HUES48 (cell line): Measurements from ENCODE around the gene GPR171.

Experiments
- H3K27ac ChIP-seq: one replicate; pipeline ENCODE4 v1.7.0; 2013; ENCODE audit warnings: low read depth, low read length, inconsistent platforms
- H3K27me3 ChIP-seq: 2 replicates; pipeline ENCODE4 v1.6.1; 2013; ENCODE audit warnings: mild to moderate bottlenecking, low read length; ENCODE audit not compliant: control insufficient read depth, insufficient read depth
- H3K36me3 ChIP-seq: 2 replicates; pipeline ENCODE4 v1.6.1; 2013; ENCODE audit warnings: low read length; ENCODE audit not compliant: control insufficient read depth, insufficient read depth
- H3K4me1 ChIP-seq: 2 replicates; pipeline ENCODE4 v1.6.1; 2013; ENCODE audit warnings: mild to moderate bottlenecking, low read length; ENCODE audit not compliant: control insufficient read depth, insufficient read depth
- H3K4me3 ChIP-seq: 2 replicates; pipeline ENCODE4 v1.5.1; 2013; ENCODE audit warnings: mild to moderate bottlenecking, low read depth, low read length
- H3K9ac ChIP-seq: 2 replicates; pipeline ENCODE4 v1.6.1; 2013; ENCODE audit warnings: mild to moderate bottlenecking, low read depth, low read length, moderate library complexity
- H3K9me3 ChIP-seq: 2 replicates; pipeline ENCODE4 v1.6.1; 2013; ENCODE audit warnings: low read length; ENCODE audit not compliant: control insufficient read depth, insufficient read depth

Gene GPR171

GRCh38 chr3:151197981-151198767 is 4.8 kb downstream of the GPR171 start:
- H3K4me1 ChIP-seq: no peaks in the 10 kb centered on the region
- no peaks in the 10 kb centered on the region for H3K9me3 ChIP-seq
- no peak overlapping the region for H3K4me3 ChIP-seq
- H3K36me3 ChIP-seq: peaks cover 19% of the 10 kb centered on the region
- no peaks in the 10 kb centered on the region for H3K27me3 ChIP-seq
- no peak overlapping the region for H3K27ac ChIP-seq
- no peak overlapping the region for H3K9ac ChIP-seq

- Histone ChIP-seq H3K9ac (no peak overlapping the region), H3K36me3 (peaks cover 19% of the 10 kb centered on the region), H3K4me1 (no peaks in the 10 kb centered on the region), H3K27ac (no peak overlapping the region), H3K9me3 (no peaks in the 10 kb centered on the region), H3K4me3 (no peak overlapping the region), H3K27me3 (no peaks in the 10 kb centered on the region)
Observed at GRCh38 chr3:151197228-151197627, 5.8 kb downstream of the GPR171 start.

- no peaks in the 10 kb centered on the region for H3K27me3 ChIP-seq
- H3K9ac ChIP-seq: no peak overlapping the region
- H3K4me1 ChIP-seq: no peaks in the 10 kb centered on the region
- no peak overlapping the region for H3K27ac ChIP-seq
- H3K36me3 ChIP-seq: peaks cover 19% of the 10 kb centered on the region
- H3K9me3 ChIP-seq: no peaks in the 10 kb centered on the region
- H3K4me3 ChIP-seq: no peak overlapping the region
Observed at GRCh38 chr3:151196434-151196833, 6.6 kb downstream of the GPR171 start.

GRCh38 chr3:151195826-151196225 is 7.2 kb downstream of the GPR171 start:
- Histone ChIP-seq H3K4me1 (no peaks in the 10 kb centered on the region), H3K9me3 (no peaks in the 10 kb centered on the region), H3K27me3 (no peaks in the 10 kb centered on the region)

GRCh38 chr3:151192545-151192944 is 10.5 kb downstream of the GPR171 start:
- H3K9ac ChIP-seq: no peak overlapping the region
- no peaks in the 10 kb centered on the region for H3K4me1 ChIP-seq
- no peaks in the 10 kb centered on the region for H3K9me3 ChIP-seq
- H3K27ac ChIP-seq: no peak overlapping the region
- no peaks in the 10 kb centered on the region for H3K27me3 ChIP-seq
- peaks cover 35% of the 10 kb centered on the region for H3K36me3 ChIP-seq
- H3K4me3 ChIP-seq: no peak overlapping the region

More at GRCh38 chr3:151195826-151196225, 7.2 kb downstream of the GPR171 start:
- Histone ChIP-seq H3K36me3 (peaks cover 24% of the 10 kb centered on the region), H3K27ac (no peak overlapping the region), H3K9ac (no peak overlapping the region), H3K4me3 (no peak overlapping the region)

GRCh38 chr3:151191095-151191494 is 11.9 kb downstream of the GPR171 start:
- Histone ChIP-seq H3K27ac (no peak overlapping the region), H3K4me1 (0 out of 2 replicates have a peak, but pooled peaks cover 3% of the 10 kb centered on the region), H3K4me3 (no peak overlapping the region), H3K9ac (no peak overlapping the region), H3K27me3 (no peaks in the 10 kb centered on the region), H3K36me3 (peaks cover 36% of the 10 kb centered on the region), H3K9me3 (no peaks in the 10 kb centered on the region)

GRCh38 chr3:151183265-151183671 is 19.7 kb downstream of the GPR171 start:
- Histone ChIP-seq H3K4me1 (0 out of 2 replicates have a peak, but pooled peaks cover 6% of the 10 kb centered on the region), H3K27ac (no peak overlapping the region), H3K4me3 (no peak overlapping the region), H3K9ac (no peak overlapping the region), H3K9me3 (no peaks in the 10 kb centered on the region), H3K27me3 (no peaks in the 10 kb centered on the region), H3K36me3 (peaks cover 12% of the 10 kb centered on the region)

- no peaks in the 10 kb centered on the region for H3K9me3 ChIP-seq
- H3K36me3 ChIP-seq: peaks cover 11% of the 10 kb centered on the region
- 0 out of 2 replicates have a peak, but pooled peaks cover 6% of the 10 kb centered on the region for H3K4me1 ChIP-seq
- H3K9ac ChIP-seq: no peak overlapping the region
- H3K27ac ChIP-seq: no peak overlapping the region
- H3K4me3 ChIP-seq: no peak overlapping the region
- H3K27me3 ChIP-seq: no peaks in the 10 kb centered on the region
Observed at GRCh38 chr3:151182349-151183079, 20.5 kb downstream of the GPR171 start.

GRCh38 chr3:151178208-151178845 is 24.7 kb downstream of the GPR171 start:
- H3K4me3 ChIP-seq: no peak overlapping the region
- no peaks in the 10 kb centered on the region for H3K9me3 ChIP-seq
- no peaks in the 10 kb centered on the region for H3K4me1 ChIP-seq
- H3K27me3 ChIP-seq: no peaks in the 10 kb centered on the region
- H3K27ac ChIP-seq: no peak overlapping the region
- peaks cover 7% of the 10 kb centered on the region; the same call in 1 of the 2 replicates for H3K36me3 ChIP-seq
- H3K9ac ChIP-seq: no peak overlapping the region

- Histone ChIP-seq H3K9ac (no peak overlapping the region), H3K36me3 (peaks cover 7% of the 10 kb centered on the region; the same call in 1 of the 2 replicates), H3K4me1 (no peaks in the 10 kb centered on the region), H3K4me3 (no peak overlapping the region), H3K27ac (no peak overlapping the region), H3K27me3 (no peaks in the 10 kb centered on the region), H3K9me3 (no peaks in the 10 kb centered on the region)
Observed at GRCh38 chr3:151175952-151176351, 27.1 kb downstream of the GPR171 start.
